22Rv1 (cell line): ENCODE measurements around the gene MEI4.

Experiments used
- H3K27ac ChIP-seq: fragments of 450-650 bp; 2 replicates; pipeline ENCODE4 v1.5.1; 2017
- ZFX ChIP-seq: fragments of 450-650 bp; IDR thresholded peaks from 2 replicates; pipeline ENCODE4 v1.6.1; 2017; ENCODE audit warnings: antibody characterized with exemption, borderline replicate concordance
- TF ChIP-seq, protein P1 (sequence below): fragments of 450-650 bp; IDR thresholded peaks from 2 replicates; pipeline ENCODE4 v1.5.1; 2017; ENCODE audit warnings: mild to moderate bottlenecking

MEI4 gene

DNA sequence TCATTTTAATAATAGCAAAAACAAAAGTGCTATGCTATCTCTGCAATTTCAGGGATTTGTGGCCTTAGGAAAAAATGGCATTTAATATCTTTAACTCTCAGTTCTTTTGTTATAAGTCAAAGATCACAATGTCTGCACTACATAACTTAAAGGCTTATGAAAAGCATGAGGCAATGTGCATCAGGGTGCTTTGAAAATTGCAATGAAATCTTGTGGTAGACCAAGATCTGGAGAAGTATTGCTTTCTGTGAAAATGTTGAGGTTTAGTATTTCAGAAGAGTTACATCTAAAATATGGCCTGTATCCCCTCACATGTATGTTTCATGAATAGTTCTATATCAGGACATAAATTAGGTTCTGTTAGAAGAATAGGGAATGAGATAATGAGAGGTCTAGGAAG lies 200.6 kb downstream of the MEI4 start:
- TF ChIP-seq, protein P1, sequence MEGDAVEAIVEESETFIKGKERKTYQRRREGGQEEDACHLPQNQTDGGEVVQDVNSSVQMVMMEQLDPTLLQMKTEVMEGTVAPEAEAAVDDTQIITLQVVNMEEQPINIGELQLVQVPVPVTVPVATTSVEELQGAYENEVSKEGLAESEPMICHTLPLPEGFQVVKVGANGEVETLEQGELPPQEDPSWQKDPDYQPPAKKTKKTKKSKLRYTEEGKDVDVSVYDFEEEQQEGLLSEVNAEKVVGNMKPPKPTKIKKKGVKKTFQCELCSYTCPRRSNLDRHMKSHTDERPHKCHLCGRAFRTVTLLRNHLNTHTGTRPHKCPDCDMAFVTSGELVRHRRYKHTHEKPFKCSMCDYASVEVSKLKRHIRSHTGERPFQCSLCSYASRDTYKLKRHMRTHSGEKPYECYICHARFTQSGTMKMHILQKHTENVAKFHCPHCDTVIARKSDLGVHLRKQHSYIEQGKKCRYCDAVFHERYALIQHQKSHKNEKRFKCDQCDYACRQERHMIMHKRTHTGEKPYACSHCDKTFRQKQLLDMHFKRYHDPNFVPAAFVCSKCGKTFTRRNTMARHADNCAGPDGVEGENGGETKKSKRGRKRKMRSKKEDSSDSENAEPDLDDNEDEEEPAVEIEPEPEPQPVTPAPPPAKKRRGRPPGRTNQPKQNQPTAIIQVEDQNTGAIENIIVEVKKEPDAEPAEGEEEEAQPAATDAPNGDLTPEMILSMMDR = no peak
- no peak for TF ChIP-seq ZFX
- H3K27ac ChIP-seq = no peak overlapping the region

DNA sequence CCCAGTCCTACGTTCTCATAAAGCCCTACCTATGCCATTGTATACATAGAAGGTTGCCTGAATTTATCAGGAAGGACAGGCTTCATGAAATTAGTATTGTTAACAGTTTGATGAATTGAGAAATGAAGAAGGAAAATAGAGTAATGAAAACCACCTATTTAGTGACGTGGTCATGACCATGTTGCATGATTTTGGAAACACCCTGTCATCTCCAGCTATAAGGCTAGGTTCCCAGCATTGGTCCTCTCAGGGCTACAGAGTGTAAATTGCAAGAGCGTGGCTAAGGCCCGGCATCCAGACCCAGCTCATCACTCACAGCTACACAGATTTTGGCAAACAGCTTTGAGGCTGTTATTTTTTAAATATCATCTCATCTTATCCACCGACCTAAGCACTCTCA lies 203.6 kb downstream of the MEI4 start:
- H3K27ac ChIP-seq = no peak overlapping the region
- no peak for TF ChIP-seq ZFX
- TF ChIP-seq, protein P1 = no peak

DNA sequence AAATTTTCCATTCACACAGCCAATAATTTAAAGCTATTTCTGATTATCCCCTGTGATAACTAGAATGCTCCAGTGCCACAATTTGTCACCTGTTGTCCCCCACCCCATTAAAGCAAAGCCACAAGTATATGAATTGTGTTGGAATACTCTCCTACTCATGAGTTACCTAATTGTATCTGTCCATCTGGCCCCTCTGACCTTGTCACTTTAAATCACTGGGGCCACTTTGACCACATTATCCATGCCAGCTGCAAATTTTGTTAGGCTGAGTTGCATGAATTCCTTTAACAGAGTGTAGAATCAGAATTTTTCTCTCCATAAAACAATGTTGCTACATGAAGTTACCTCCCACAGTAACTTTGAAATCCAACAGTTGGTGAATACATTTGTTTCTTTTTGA lies 204.6 kb downstream of the MEI4 start:
- TF ChIP-seq, protein P1 = no peak
- TF ChIP-seq ZFX = no peak
- no peak overlapping the region for H3K27ac ChIP-seq

DNA sequence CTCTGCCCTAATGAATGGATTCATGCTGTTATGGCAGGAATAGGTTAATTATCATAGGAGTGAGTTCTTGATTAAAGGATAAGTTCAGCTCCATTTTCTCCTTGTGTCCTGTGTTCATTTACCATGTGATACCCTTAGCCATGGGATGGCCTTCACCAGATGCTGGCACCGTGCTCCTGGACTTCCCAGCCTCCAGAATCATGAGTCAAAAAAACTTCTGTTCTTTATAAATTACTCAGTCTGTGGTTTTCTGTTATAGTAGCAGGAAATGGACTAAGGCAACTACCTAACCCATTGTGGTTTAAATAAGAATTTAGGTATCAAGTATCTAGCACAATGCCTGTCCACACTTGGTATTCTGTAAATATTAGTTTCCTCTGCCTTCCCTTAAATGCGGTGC lies 223.5 kb downstream of the MEI4 start:
- TF ChIP-seq, protein P1 = no peak
- no peak for TF ChIP-seq ZFX
- H3K27ac ChIP-seq = no peak overlapping the region

DNA sequence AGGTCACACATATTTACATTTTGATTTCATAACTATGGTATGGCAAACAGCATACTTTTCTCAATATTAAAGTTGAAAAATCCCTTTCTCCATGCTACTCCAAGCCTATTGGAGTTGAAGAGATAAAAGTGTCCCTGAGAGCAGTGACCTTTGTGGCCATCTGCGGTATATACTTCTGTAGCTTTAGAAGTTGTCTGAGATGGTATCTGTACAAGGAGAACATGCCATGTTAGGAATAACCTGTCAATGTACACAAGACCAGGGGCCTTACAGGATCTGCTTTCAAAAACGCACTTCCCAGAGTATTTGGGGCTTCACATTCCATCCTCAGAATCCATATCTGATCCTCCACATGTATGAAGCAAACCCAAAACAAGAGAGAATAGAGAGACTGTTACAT lies 226.7 kb downstream of the MEI4 start:
- TF ChIP-seq, protein P1 = no peak
- H3K27ac ChIP-seq = no peak overlapping the region

DNA sequence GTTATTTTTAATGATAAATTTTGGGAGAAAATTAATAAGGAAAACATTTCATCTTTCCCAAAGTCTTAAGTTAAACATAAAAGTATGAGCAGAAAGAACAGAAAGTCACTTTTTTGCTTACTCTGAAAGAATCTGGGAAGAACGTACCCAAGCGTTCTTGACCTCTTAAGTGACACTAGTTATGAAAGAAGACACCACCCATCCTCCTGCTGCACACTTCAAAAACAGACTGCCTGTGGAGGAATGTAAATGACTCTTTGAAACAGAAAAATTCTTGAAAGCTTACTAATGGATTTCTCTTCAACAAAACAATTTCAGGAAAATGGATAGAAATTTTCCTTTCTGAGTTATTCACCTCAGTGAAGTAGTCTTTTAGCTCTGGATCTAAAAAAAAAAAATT lies 227.7 kb downstream of the MEI4 start:
- TF ChIP-seq, protein P1 = no peak
- no peak for TF ChIP-seq ZFX
- no peak overlapping the region for H3K27ac ChIP-seq

DNA sequence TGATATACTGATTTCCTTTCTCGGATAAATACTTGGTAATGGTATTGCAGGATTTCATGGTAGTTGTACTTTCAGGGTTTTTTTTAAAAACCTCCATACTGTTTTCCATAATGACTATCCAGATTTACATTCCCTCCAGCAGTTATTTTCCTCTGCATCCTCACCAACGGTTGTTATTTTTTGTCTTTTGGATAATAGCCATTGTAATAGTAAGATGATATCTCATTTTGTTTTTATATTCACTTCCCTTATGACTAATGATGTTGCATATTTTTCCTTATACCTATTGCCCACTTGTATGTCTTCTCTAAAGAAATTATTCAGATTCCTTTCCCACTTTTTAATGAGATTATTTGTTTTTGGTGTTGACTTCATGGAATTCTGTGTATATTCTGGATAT lies 231.0 kb downstream of the MEI4 start:
- TF ChIP-seq ZFX = no peak
- TF ChIP-seq, protein P1 = no peak
- H3K27ac ChIP-seq = no peak overlapping the region
